HepG2 (cell line): ENCODE results near the gene ST8SIA4.

Source experiments
- EHMT2 ChIP-seq: fragments of 200-600 bp; sonication (generic); IDR thresholded peaks from 2 replicates; pipeline ENCODE4 v1.7.0; 2017; ENCODE audit warnings: antibody characterized with exemption, low read depth, low read length, borderline replicate concordance
- REST ChIP-seq, 2 experiments: IDR thresholded peaks; 2 replicates each; pipeline ENCODE4 v1.6.1; 2011 to 2012; ENCODE audit warnings: low read length in 2 of 2, borderline replicate concordance in 1 of 2, low read depth in 1 of 2, mild to moderate bottlenecking in 1 of 2, moderate library complexity in 1 of 2
- TFAP4 ChIP-seq: sonication (generic); IDR thresholded peaks from 2 replicates; pipeline ENCODE4 v1.6.1; 2016; ENCODE audit warnings: low read depth, borderline replicate concordance

GRCh38 chr5:100762995-100763394 is 140.1 kb downstream of the ST8SIA4 start:
- TF ChIP-seq EHMT2 (no peak), TFAP4 (no peak), REST (IDR thresholded peaks at IDR 0.05; ENCODE audit: borderline replicate concordance in 1 of 2, low read depth in 1 of 2, low read length in 2 of 2) (no peak)
